CD4-positive, alpha-beta T cell treated with Interleukin-12 subunit alpha and Interleukin-12 subunit beta, for 1 hour (primary cell): ENCODE data around the gene TREX2.
"Not testable (repeated sequence)": the region's sequence is repeated elsewhere in the genome, so short reads cannot be mapped to it uniquely, and the experiment has no call there.

ENCODE experiments used
- DNase-seq: peaks from one replicate; pipeline ENCODE4 v3.0.0-alpha.2; 2020

TREX2 gene

DNA sequence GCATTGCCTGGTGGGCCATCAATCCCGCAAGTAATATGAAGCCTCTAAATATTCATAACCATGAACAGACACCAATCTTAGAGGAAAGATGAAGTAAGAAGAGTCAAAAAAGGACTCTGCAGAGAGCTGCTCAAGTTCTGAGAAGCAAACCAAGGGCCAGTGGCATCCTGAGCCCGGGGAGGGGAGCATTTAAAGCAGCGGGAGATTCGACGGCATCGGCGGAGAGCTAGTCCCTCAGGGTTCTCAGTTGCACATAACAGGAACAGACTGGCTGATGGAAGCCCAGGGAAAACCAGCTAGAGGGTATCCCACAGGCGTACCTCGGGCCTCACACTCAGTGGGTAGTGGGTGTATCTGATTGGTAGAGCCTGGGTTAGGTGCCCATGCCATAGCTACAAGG, 39.8 kb downstream of the TREX2 start:
- no peak for DNase-seq

GRCh38 chrX:153405426-153405825, 40.4 kb downstream of the TREX2 start:
- DNase-seq, result no peak

- DNase-seq, result not testable (repeated sequence)
These were observed 41.5 kb downstream of the TREX2 start for GRCh38 chrX:153404333-153404732.

GRCh38 chrX:153401133-153401764, 44.6 kb downstream of the TREX2 start, which contains the start of gene PNMA6E:
PNMA6E (minus strand) TSS chrX:153401350; CDS start chrX:153398849, 2,501 bp downstream.
- DNase-seq, result no peak

DNA sequence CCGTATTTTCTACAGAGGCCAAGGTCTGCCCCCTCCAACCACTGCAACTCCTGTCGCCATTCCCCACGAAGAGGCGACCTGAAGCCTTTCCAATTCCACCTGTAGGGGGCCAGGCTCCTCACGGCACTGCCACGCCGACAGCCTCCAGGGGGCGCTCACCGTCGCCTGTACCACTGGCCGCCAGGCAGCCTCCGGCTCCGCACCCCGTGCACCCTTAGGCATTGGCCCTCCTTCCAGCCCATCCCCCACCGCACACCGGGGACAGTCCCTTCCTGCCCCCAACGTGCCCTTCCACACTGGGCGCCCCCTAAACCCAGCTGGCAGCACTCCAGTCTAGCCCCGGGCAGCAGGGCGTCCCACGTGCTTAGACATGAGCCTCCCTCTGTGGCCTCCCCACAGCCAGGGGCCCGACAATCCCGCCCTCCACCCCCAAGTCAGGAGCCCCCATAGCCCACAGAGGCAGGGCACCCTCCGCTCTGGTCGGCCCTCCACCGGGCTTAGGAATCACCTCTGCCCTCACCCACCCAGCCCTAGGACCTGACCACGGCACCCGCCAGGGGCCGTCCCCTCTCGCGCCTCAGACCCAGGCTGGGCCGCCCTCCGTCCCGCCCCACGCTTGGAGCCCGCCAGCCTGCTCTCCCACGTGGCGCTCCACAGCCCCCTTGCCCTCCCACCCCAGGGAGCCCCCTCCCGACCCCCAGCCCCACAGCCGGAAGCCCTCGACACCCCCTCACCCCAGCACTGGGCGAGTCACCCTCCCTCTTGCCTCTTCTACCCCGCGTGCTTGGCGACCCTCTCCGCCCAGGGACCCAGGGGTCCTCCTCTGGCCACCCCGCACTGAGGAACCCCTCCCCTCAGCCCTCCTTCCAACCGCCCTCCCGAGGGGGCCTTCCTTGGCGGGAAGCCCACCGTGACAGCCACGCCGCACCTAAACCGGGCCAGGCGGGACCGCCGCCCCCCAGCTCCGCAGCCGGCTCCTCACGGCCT, 45.4 kb downstream of the TREX2 start:
- DNase-seq, result peak; percentile 44

DNA sequence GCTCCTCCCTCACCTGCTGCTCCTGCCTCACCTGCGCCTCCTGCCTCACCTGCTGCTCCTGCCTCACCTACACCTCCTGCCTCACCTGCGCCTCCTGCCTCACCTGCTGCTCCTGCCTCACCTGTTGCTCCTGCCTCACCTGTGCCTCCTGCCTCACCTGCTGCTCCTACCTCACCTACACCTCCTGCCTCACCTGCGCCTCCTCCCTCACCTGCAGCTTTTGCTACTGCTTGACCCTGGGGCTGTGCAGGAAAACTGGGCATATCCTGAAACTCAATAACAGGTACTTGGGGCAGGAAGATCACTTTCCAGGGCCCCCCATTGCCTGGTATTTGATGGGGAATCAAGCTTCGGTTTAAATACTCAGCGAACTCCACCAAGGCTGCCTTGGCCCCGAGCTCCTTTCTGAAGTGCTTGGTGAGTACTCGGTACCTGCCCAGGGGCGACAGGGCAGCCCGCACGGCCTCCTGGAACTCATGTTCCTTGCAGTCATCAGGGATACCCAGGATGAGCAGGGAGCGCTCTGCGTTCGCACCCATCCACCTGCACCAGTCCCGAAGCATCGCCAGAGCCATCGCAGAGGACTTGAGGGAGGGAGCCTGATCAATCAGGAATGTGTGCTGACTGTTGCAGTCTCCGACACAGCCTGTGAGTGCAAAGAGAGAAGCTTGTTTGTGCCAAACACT, 47.4 kb downstream of the TREX2 start:
- no peak for DNase-seq

- DNase-seq, result no peak
These were observed 48.4 kb downstream of the TREX2 start for GRCh38 chrX:153397256-153397960.

DNA sequence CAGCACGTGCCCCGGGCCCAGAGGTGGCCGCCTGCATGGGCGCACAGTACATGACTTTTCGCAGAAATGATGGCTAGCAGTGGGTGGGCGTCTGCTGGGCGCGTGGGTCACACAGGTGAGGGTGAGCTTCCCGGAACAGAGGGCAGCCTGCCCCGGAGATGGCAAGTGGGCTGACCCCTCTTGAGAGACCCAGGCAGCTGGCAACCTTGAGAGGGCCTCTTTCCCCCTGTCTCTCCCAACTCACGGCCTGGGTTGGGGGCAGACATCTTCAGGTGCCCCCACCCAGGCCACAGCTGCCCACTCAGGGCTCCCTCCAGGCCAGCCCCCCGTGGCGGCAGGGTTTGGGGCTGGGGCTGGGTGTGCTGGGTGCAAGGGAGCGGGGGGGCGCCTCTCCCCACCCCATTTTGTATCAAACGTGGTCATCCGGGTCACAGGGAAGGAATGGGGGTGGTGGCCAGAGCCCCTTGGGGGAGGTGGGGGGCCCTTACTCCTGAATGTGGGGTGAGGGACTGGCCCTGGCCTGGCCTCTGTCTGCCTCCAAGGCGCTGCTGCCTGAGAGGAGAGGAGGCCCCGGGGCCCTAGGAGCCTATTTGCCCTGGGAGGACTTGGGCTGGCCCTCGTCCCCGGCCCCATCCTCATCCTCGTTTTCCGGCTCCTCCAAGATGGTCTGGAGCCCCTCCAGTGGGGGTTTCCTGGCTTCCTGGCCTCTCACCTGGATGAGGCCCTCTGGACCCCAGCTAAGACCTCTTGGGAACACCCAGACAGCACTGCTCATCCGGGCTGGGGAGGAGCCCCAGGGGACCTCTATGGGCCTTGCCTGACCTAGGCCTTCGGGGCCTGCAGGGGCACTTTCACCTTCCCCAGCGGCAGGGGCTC, 49.3 kb downstream of the TREX2 start:
- no peak for DNase-seq

GRCh38 chrX:153395613-153396319, 50.1 kb downstream of the TREX2 start:
- no peak for DNase-seq

- DNase-seq, result no peak
These were observed 51.2 kb downstream of the TREX2 start for GRCh38 chrX:153394612-153395011.
